CD4-positive, alpha-beta T cell (primary cell): ENCODE measurements around the gene DSC3. TPM values are rescaled to one million over a fixed set of nuclear protein-coding genes. Genes with fewer than 3 reads are reported as not detected.

Experiments
- ATAC-seq: fragments of 200-7000 bp; cut with Tn5 transposase; one replicate; pipeline ENCODE4 v1.10.0; 2022; ENCODE audit warnings: mild to moderate bottlenecking; ENCODE audit not compliant: poor library complexity
- CTCF ChIA-PET: fragments of 350-600 bp; sonication (Branson Sonifier 250); formaldehyde crosslinking; loops from one replicate; lab custom pipeline; 2021; ENCODE audit warnings: antibody characterized with exemption, inconsistent platforms; lab: Charles Lee
- POLR2A ChIA-PET: fragments of 350-600 bp; sonication (Branson Sonifier 250); formaldehyde crosslinking; loops from one replicate; lab custom pipeline; 2021; ENCODE audit warnings: antibody characterized with exemption, inconsistent platforms; lab: Charles Lee
- DNase-seq, 14 experiments: peaks; one replicate each; pipeline ENCODE4 v3.0.0-alpha.2; 2013 to 2020; ENCODE audit warnings: mixed read lengths in 2 of 14
- H3K27ac ChIP-seq, 2 donors: one replicate each; pipeline versions ENCODE4 v1.5.1 to v1.7.0; 2013; ENCODE audit warnings: low read length in 2 of 2, low read depth in 1 of 2, mild to moderate bottlenecking in 1 of 2
- H3K27me3 ChIP-seq, 2 experiments: 1 replicate in 1 of 2; 2 replicates in 1 of 2; pipeline versions ENCODE4 v1.6.1 to v1.7.0; 2013; ENCODE audit warnings: low read length in 2 of 2, control low read depth in 1 of 2, mild to moderate bottlenecking in 1 of 2, moderate library complexity in 1 of 2; ENCODE audit not compliant: insufficient read depth in 2 of 2, control insufficient read depth in 1 of 2
- H3K36me3 ChIP-seq: one replicate; pipeline ENCODE4 v1.6.1; 2013; ENCODE audit warnings: low read length, control low read depth; ENCODE audit not compliant: insufficient read depth
- H3K4me1 ChIP-seq: one replicate; pipeline ENCODE4 v1.6.1; 2013; ENCODE audit warnings: low read length, control low read depth; ENCODE audit not compliant: insufficient read depth
- H3K4me3 ChIP-seq: one replicate; pipeline ENCODE4 v1.5.1; 2013; ENCODE audit warnings: mild to moderate bottlenecking, low read length, moderate library complexity
- H3K9me3 ChIP-seq, 2 experiments: 1 replicate in 1 of 2; 2 replicates in 1 of 2; pipeline versions ENCODE4 v1.6.1 to v1.7.0; 2013; ENCODE audit warnings: low read length in 2 of 2, mild to moderate bottlenecking in 2 of 2, control low read depth in 1 of 2, moderate library complexity in 1 of 2; ENCODE audit not compliant: control insufficient read depth in 1 of 2, insufficient read depth in 1 of 2
- H3K27ac Mint-ChIP-seq: one replicate; pipeline ENCODE4 v1.8.0; 2020; ENCODE audit warnings: mixed read lengths
- H3K27me3 Mint-ChIP-seq: one replicate; pipeline ENCODE4 v1.8.0; 2021; ENCODE audit warnings: mixed read lengths
- H3K36me3 Mint-ChIP-seq: one replicate; pipeline ENCODE4 v1.8.0; 2021; ENCODE audit warnings: low read depth, mixed read lengths
- H3K4me1 Mint-ChIP-seq: one replicate; pipeline ENCODE4 v1.8.0; 2021; ENCODE audit warnings: low read depth, mixed read lengths
- H3K4me3 Mint-ChIP-seq: one replicate; pipeline ENCODE4 v1.8.0; 2020; ENCODE audit warnings: mild to moderate bottlenecking, mixed read lengths
- H3K9me3 Mint-ChIP-seq: one replicate; pipeline ENCODE4 v1.8.0; 2020; ENCODE audit warnings: mixed read lengths
- CTCF ChIP-seq: fragments of 200-600 bp; IDR thresholded peaks from one replicate; pipeline ENCODE4 v1.8.0; 2022; ENCODE audit warnings: antibody characterized with exemption, mild to moderate bottlenecking
- intact Hi-C, 2 experiments: fragments of 100-400 bp; cut with DNase I in 1 of 2; cut with micrococcal nuclease in 1 of 2; formaldehyde crosslinking; loops; one replicate each; pipeline versions ENCODE4 v1.15.1 to v1.9.0; 2023 to 2025; cut with DNase I, micrococcal nuclease
- total RNA-seq, 174 experiments: library from RNA in 2 of 174; stranded (reverse) in 2 of 174; gene quantifications; one replicate each; pipeline ENCODE4 v1.2.3 and lab custom pipeline; 2021 to 2026

Gene DSC3
- total RNA-seq, 2 experiments from 2014 or later, result not detected

- Mint-ChIP-seq H3K4me3 (no peak overlapping the region), H3K27me3 (no peaks in the 10 kb centered on the region), H3K4me1 (no peaks in the 10 kb centered on the region), H3K9me3 (peaks cover 2% of the 10 kb centered on the region), H3K27ac (no peak overlapping the region), H3K36me3 (no peaks in the 10 kb centered on the region)
- Histone ChIP-seq H3K27ac (no peak overlapping the region), H3K27me3 (no peaks in the 10 kb centered on the region), H3K9me3 (peaks cover 0 to 4% of the 10 kb centered on the region in 2 experiments), H3K4me3 (no peak overlapping the region), H3K36me3 (no peaks in the 10 kb centered on the region), H3K4me1 (no peaks in the 10 kb centered on the region)
- POLR2A ChIA-PET, result no interaction called here
- CTCF ChIA-PET, result no interaction called here
- intact Hi-C loops, result no loop called here
- no peak for TF ChIP-seq CTCF
- ATAC-seq, result no peak
- no peak for DNase-seq
Measured at GRCh38 chr18:31070206-31070605, 27.7 kb upstream of the DSC3 start.

GRCh38 chr18:31066266-31066665 lies 23.7 kb upstream of the DSC3 start:
- intact Hi-C loops, result no loop called here
- no peaks in the 10 kb centered on the region for H3K27me3 Mint-ChIP-seq
- H3K9me3 Mint-ChIP-seq, result peaks cover 4% of the 10 kb centered on the region
- ATAC-seq (no peak), DNase-seq (no peak)
- no peaks in the 10 kb centered on the region for H3K36me3 ChIP-seq
- H3K27me3 ChIP-seq, result no peaks in the 10 kb centered on the region
- ChIA-PET POLR2A (no interaction called here), CTCF (no interaction called here)
- no peaks in the 10 kb centered on the region for H3K4me1 Mint-ChIP-seq
- H3K36me3 Mint-ChIP-seq, result no peaks in the 10 kb centered on the region
- H3K9me3 ChIP-seq, result no peaks in the 10 kb centered on the region
- no peaks in the 10 kb centered on the region for H3K4me1 ChIP-seq
- H3K27ac Mint-ChIP-seq, result no peak overlapping the region
- no peak overlapping the region for H3K4me3 Mint-ChIP-seq
- no peak for TF ChIP-seq CTCF
- H3K27ac ChIP-seq, result no peak overlapping the region
- H3K4me3 ChIP-seq, result no peak overlapping the region

GRCh38 chr18:31065036-31065773 lies 22.7 kb upstream of the DSC3 start:
- Histone ChIP-seq H3K36me3 (no peaks in the 10 kb centered on the region), H3K27me3 (no peaks in the 10 kb centered on the region), H3K9me3 (no peaks in the 10 kb centered on the region), H3K27ac (no peak overlapping the region), H3K4me3 (no peak overlapping the region), H3K4me1 (no peaks in the 10 kb centered on the region)
- intact Hi-C loops, result no loop called here
- no peak for DNase-seq
- no peaks in the 10 kb centered on the region for H3K4me1 Mint-ChIP-seq
- CTCF ChIA-PET, result no interaction called here
- TF ChIP-seq CTCF, result no peak
- H3K4me3 Mint-ChIP-seq, result no peak overlapping the region
- no peak overlapping the region for H3K27ac Mint-ChIP-seq
- no peaks in the 10 kb centered on the region for H3K36me3 Mint-ChIP-seq
- POLR2A ChIA-PET, result no interaction called here
- no peak for ATAC-seq
- H3K27me3 Mint-ChIP-seq, result no peaks in the 10 kb centered on the region
- peaks cover 4% of the 10 kb centered on the region for H3K9me3 Mint-ChIP-seq
